Tibial nerve (tissue), 4 donors: ENCODE measurements around the gene MORN1. TPM values are rescaled to one million over a fixed set of nuclear protein-coding genes. Genes with fewer than 3 reads are reported as not detected.

Experiments used
- DNase-seq, 2 donors: peaks; one replicate each; pipeline ENCODE4 v3.0.0-alpha.2; 2019; ENCODE audit warnings: low spot score in 2 of 2
- H3K27ac ChIP-seq, 4 donors: fragments of 200-600 bp; sonication (generic) in 3 of 4; one replicate each; pipeline ENCODE4 v1.5.1; 2017 to 2019; ENCODE audit warnings: mild to moderate bottlenecking in 1 of 4
- H3K27me3 ChIP-seq, 2 donors: fragments of 200-600 bp; sonication (generic) in 1 of 2; one replicate each; pipeline versions ENCODE4 v1.5.1 to v1.6.0; 2017 to 2019
- H3K36me3 ChIP-seq, 3 donors: fragments of 200-600 bp; sonication (generic); one replicate each; pipeline ENCODE4 v1.5.1; 2018 to 2019
- H3K4me1 ChIP-seq, 4 donors: fragments of 200-600 bp; sonication (generic) in 3 of 4; one replicate each; pipeline ENCODE4 v1.5.1; 2017 to 2019
- H3K4me3 ChIP-seq, 4 donors: fragments of 200-600 bp; sonication (generic) in 3 of 4; one replicate each; pipeline ENCODE4 v1.5.1; 2017 to 2019; ENCODE audit warnings: mild to moderate bottlenecking in 1 of 4, moderate library complexity in 1 of 4
- H3K9me3 ChIP-seq, 4 donors: fragments of 200-600 bp; sonication (generic) in 3 of 4; one replicate each; pipeline ENCODE4 v1.5.1; 2017 to 2019
- CTCF ChIP-seq, 5 experiments: fragments of 200-600 bp in 3 of 5; fragments of 450-650 bp in 2 of 5; sonication (generic) in 3 of 5; IDR thresholded peaks; one replicate each; pipeline ENCODE4 v1.5.1; 2016 to 2019; ENCODE audit warnings: antibody characterized with exemption in 5 of 5, mild to moderate bottlenecking in 3 of 5, moderate library complexity in 2 of 5
- EP300 ChIP-seq, 2 donors: sonication (generic); formaldehyde crosslinking; IDR thresholded peaks; one replicate each; pipeline ENCODE4 v1.6.1; 2017; ENCODE audit warnings: antibody characterized with exemption in 2 of 2, mild to moderate bottlenecking in 1 of 2
- POLR2A ChIP-seq, 2 donors: fragments of 450-650 bp; IDR thresholded peaks; one replicate each; pipeline ENCODE4 v1.6.1; 2017; ENCODE audit warnings: antibody characterized with exemption in 2 of 2, mild to moderate bottlenecking in 2 of 2, moderate library complexity in 2 of 2
- WGBS, 2 donors: methylation state at CpG; one replicate each; pipeline ENCODE4 v1.1.5; 2018; 5-methylcytosine and 5-hydroxymethylcytosine counted together
- total RNA-seq, 4 donors: library from RNA; depleted of rRNA; stranded (reverse); fragments of >200 nt; gene quantifications; one replicate each; pipeline ENCODE4 v1.1.0, GENCODE V29; 2016

Gene MORN1
- total RNA-seq, 4 donors from 2014 or later, result 8.7 to 21.9 (median 16.1) TPM

- Histone ChIP-seq H3K4me1 (no peaks in the 10 kb centered on the region), H3K4me3 (no peak overlapping the region), H3K27me3 (no peaks in the 10 kb centered on the region), H3K9me3 (no peaks in the 10 kb centered on the region), H3K27ac (no peak overlapping the region), H3K36me3 (peaks cover 0 to 3% (median 0%) of the 10 kb centered on the region in 3 donors)
- WGBS, 2 donors, result 75 to 77% methylated on average over 29 of the region's 29 CpGs
- no peak for TF ChIP-seq POLR2A (IDR thresholded peaks at IDR 0.05)
- TF ChIP-seq EP300 (IDR thresholded peaks at IDR 0.05), result no peak
- TF ChIP-seq CTCF (IDR thresholded peaks at IDR 0.05), result no peak
- DNase-seq, result no peak
Measured at GRCh38 chr1:2341706-2342383, 49.5 kb downstream of the MORN1 start.

- H3K4me1 ChIP-seq, result no peaks in the 10 kb centered on the region
- WGBS, 2 donors, result 92 to 100% methylated on average over 14 of the region's 14 CpGs
- DNase-seq, result no peak
- no peak for TF ChIP-seq POLR2A (IDR thresholded peaks at IDR 0.05)
- no peak for TF ChIP-seq CTCF (IDR thresholded peaks at IDR 0.05)
- TF ChIP-seq EP300 (IDR thresholded peaks at IDR 0.05), result no peak
- no peak overlapping the region for H3K27ac ChIP-seq
- no peaks in the 10 kb centered on the region for H3K9me3 ChIP-seq
- peaks cover 0 to 3% (median 0%) of the 10 kb centered on the region in 3 donors for H3K36me3 ChIP-seq
- no peaks in the 10 kb centered on the region for H3K27me3 ChIP-seq
- no peak overlapping the region for H3K4me3 ChIP-seq
Measured at GRCh38 chr1:2340918-2341254, 50.5 kb downstream of the MORN1 start.

GRCh38 chr1:2340086-2340917, 51.1 kb downstream of the MORN1 start:
- H3K4me1 ChIP-seq, result no peaks in the 10 kb centered on the region
- TF ChIP-seq EP300 (IDR thresholded peaks at IDR 0.05), result no peak
- no peak for TF ChIP-seq CTCF (IDR thresholded peaks at IDR 0.05)
- TF ChIP-seq POLR2A (IDR thresholded peaks at IDR 0.05), result no peak
- DNase-seq, result no peak
- peaks cover 0 to 3% (median 0%) of the 10 kb centered on the region in 3 donors for H3K36me3 ChIP-seq
- H3K27ac ChIP-seq, result no peak overlapping the region
- 87 to 88% methylated on average over 16 to 23 of the region's 24 CpGs for WGBS, 2 donors
- no peaks in the 10 kb centered on the region for H3K9me3 ChIP-seq
- H3K4me3 ChIP-seq, result no peak overlapping the region
- H3K27me3 ChIP-seq, result no peaks in the 10 kb centered on the region

- 78 to 85% methylated on average over 36 to 45 of the region's 45 CpGs for WGBS, 2 donors
- Histone ChIP-seq H3K27ac (no peak overlapping the region), H3K4me3 (no peak overlapping the region), H3K36me3 (peaks cover 0 to 3% (median 0%) of the 10 kb centered on the region in 3 donors), H3K27me3 (no peaks in the 10 kb centered on the region), H3K9me3 (no peaks in the 10 kb centered on the region), H3K4me1 (no peaks in the 10 kb centered on the region)
- no peak for TF ChIP-seq EP300 (IDR thresholded peaks at IDR 0.05)
- no peak for TF ChIP-seq POLR2A (IDR thresholded peaks at IDR 0.05)
- DNase-seq, result no peak
Measured at GRCh38 chr1:2339206-2340085, 51.9 kb downstream of the MORN1 start.

- Histone ChIP-seq H3K36me3 (peaks cover 0 to 3% (median 0%) of the 10 kb centered on the region in 3 donors), H3K27ac (no peak overlapping the region), H3K27me3 (no peaks in the 10 kb centered on the region), H3K9me3 (no peaks in the 10 kb centered on the region), H3K4me3 (no peak overlapping the region), H3K4me1 (no peaks in the 10 kb centered on the region)
- 54 to 65% methylated on average over 9 to 10 of the region's 10 CpGs for WGBS, 2 donors
- no peak for TF ChIP-seq EP300 (IDR thresholded peaks at IDR 0.05)
- TF ChIP-seq POLR2A (IDR thresholded peaks at IDR 0.05), result no peak
- no peak for DNase-seq
Measured at GRCh38 chr1:2337501-2337900, 53.9 kb downstream of the MORN1 start.
